Cerebellar cortex (tissue), 1 donor: ENCODE results near the gene PDE5A.
"Not testable (repeated sequence)": the region's sequence is repeated elsewhere in the genome, so short reads cannot be mapped to it uniquely, and the experiment has no call there.

Experiments
- DNase-seq: peaks from one replicate; pipeline ENCODE4 v3.0.0-alpha.2; 2015; ENCODE audit warnings: low spot score

Gene PDE5A

GRCh38 chr4:119470021-119470736 lies 158.4 kb downstream of the PDE5A start:
- DNase-seq, result not testable (repeated sequence)

DNA sequence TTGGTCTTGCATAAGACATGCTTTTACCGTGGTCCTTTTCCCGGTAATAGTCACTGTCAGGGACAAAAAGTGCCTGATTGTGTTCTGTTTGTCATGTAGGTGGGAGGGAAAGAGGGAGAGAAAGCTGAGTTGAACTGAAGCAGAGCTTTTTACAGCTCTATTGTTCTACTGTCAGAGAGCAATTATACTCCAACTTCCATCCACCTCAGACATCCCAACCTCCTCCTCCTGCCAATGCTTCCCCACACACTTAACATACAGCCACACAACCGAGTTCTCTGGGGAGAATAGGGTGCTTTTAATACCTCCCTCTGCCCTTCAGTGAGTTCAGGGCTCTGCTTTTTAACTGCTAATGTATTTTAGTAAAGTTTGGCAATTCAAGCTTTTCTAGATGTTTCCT lies 159.6 kb downstream of the PDE5A start:
- not testable (repeated sequence) for DNase-seq

GRCh38 chr4:119462733-119463132 lies 165.9 kb downstream of the PDE5A start:
- DNase-seq, result peak; percentile 7

GRCh38 chr4:119455734-119456133 lies 172.9 kb downstream of the PDE5A start:
- DNase-seq, result peak; percentile 48

GRCh38 chr4:119454491-119455270 lies 173.9 kb downstream of the PDE5A start:
- DNase-seq, result peak; percentile 95

DNA sequence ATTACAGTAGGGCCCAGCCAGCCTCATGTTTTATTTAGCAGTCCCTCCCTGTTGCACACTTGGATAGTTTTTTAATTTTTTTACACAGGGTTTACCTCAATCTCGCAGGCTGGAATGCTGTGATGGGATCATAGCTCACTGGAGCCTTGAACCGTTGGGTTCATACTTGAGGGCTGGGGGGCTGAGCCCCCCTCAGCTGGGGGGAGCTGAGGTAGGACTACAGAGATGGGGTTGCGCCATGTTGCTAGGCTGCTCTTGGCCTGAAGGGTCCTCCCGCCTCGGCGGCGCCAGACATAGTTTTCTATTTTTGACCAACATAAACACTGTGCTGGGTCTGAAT lies 174.5 kb downstream of the PDE5A start:
- DNase-seq, result not testable (repeated sequence)

DNA sequence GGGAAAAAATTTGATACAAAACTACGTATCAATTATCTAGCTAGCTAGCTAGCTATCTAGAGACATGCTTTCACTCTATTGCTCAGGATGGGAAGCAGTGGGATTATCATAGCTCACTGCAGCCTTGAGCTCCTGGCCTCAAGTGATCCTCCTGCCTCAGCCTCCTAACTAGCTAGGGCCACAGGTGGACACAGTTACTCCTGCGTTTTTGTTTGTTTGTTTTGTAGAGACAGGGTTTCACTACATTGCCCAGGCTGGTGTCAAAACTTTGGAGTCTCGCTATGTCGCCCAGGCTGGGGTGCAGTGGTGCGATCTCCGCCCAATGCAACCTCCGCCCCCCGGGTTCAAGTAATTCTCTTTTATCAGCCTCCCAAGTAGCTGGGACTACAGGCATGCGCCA lies 175.3 kb downstream of the PDE5A start:
- DNase-seq, result not testable (repeated sequence)

DNA sequence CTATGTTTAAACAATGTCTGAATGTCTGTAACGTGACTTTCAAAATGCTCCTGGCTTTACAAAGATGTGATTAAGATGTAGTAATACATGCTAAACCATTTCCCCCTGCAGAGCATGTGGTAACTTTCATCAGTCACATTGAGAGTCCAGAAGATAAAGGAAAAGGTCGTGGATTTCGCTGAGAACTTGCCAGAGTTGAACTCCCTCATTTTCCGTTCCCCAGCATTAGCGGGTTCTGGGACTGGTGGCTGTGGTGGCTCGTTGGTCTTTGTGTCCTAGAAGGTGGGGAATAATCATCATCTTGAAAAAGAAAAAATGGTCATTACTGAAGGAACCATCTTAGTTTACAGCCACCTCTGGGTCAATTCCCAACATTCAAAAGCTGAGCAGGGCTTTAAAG lies 178.8 kb downstream of the PDE5A start:
- not testable (repeated sequence) for DNase-seq
